Activated naive CD8-positive, alpha-beta T cell treated with anti-CD3 and anti-CD28 coated beads, Interleukin-2, amount 10 ng/mL, durations not matched to agents 7 days and 5 days (primary cell): ENCODE measurements around the gene PDE8B. TPM values are rescaled to one million over a fixed set of nuclear protein-coding genes. Genes with fewer than 3 reads are reported as not detected.

Source experiments
- ATAC-seq: fragments of 150-1000 bp; cut with Tn5 transposase; one replicate; pipeline ENCODE4 v1.10.0; 2021; ENCODE audit warnings: low read depth, moderate library complexity
- POLR2A ChIA-PET: fragments of 350-600 bp; sonication (Branson Sonifier 250); formaldehyde crosslinking; loops from one replicate; lab custom pipeline; 2021; ENCODE audit warnings: antibody characterized with exemption; lab: Charles Lee
- DNase-seq: peaks from one replicate; pipeline ENCODE4 v3.0.0; 2021
- H3K27ac Mint-ChIP-seq: one replicate; pipeline ENCODE4 v1.8.0; 2022; ENCODE audit warnings: mild to moderate bottlenecking, mixed read lengths
- H3K27me3 Mint-ChIP-seq: one replicate; pipeline ENCODE4 v1.8.0; 2022; ENCODE audit warnings: mild to moderate bottlenecking, moderate library complexity, mixed read lengths
- H3K36me3 Mint-ChIP-seq: one replicate; pipeline ENCODE4 v1.8.0; 2021; ENCODE audit warnings: mild to moderate bottlenecking, mixed read lengths
- H3K4me1 Mint-ChIP-seq: one replicate; pipeline ENCODE4 v1.8.0; 2021; ENCODE audit warnings: mixed read lengths
- H3K4me3 Mint-ChIP-seq: one replicate; pipeline ENCODE4 v1.8.0; 2022; ENCODE audit warnings: mild to moderate bottlenecking, moderate library complexity, mixed read lengths
- H3K9me3 Mint-ChIP-seq: one replicate; pipeline ENCODE4 v1.8.0; 2021; ENCODE audit warnings: mixed read lengths
- total RNA-seq, 2 experiments: library from RNA; stranded (reverse); gene quantifications; one replicate each; pipeline ENCODE4 v1.2.3, GENCODE V29; 2021

The PDE8B gene
- total RNA-seq, 2 experiments from 2014 or later: 0.19 to 0.23 TPM

GRCh38 chr5:77258652-77259051 is 48.2 kb downstream of the PDE8B start:
- Mint-ChIP-seq H3K27ac (no peak overlapping the region), H3K4me3 (no peak overlapping the region), H3K27me3 (peaks cover 35% of the 10 kb centered on the region), H3K4me1 (peaks cover 7% of the 10 kb centered on the region), H3K9me3 (no peaks in the 10 kb centered on the region), H3K36me3 (no peaks in the 10 kb centered on the region)
- POLR2A ChIA-PET: no interaction called here
- ATAC-seq: no peak
- no peak for DNase-seq

- no peaks in the 10 kb centered on the region for H3K36me3 Mint-ChIP-seq
- ATAC-seq (no peak), DNase-seq (no peak)
- peaks cover 7% of the 10 kb centered on the region for H3K4me1 Mint-ChIP-seq
- no peak overlapping the region for H3K4me3 Mint-ChIP-seq
- H3K27me3 Mint-ChIP-seq: peaks cover 28% of the 10 kb centered on the region
- no peaks in the 10 kb centered on the region for H3K9me3 Mint-ChIP-seq
- POLR2A ChIA-PET: no interaction called here
- no peak overlapping the region for H3K27ac Mint-ChIP-seq
Observed at GRCh38 chr5:77259476-77259875, 49.0 kb downstream of the PDE8B start.

GRCh38 chr5:77262697-77263096 is 52.2 kb downstream of the PDE8B start:
- Mint-ChIP-seq H3K36me3 (no peaks in the 10 kb centered on the region), H3K27me3 (peaks cover 11% of the 10 kb centered on the region), H3K4me3 (no peak overlapping the region), H3K4me1 (peaks cover 9% of the 10 kb centered on the region), H3K9me3 (no peaks in the 10 kb centered on the region), H3K27ac (no peak overlapping the region)
- ATAC-seq: no peak
- POLR2A ChIA-PET: no interaction called here
- no peak for DNase-seq

GRCh38 chr5:77266291-77266690 is 55.8 kb downstream of the PDE8B start:
- ATAC-seq (no peak), DNase-seq (no peak)
- Mint-ChIP-seq H3K27me3 (peaks cover 11% of the 10 kb centered on the region), H3K36me3 (no peaks in the 10 kb centered on the region), H3K4me1 (peaks cover 5% of the 10 kb centered on the region), H3K27ac (no peak overlapping the region), H3K9me3 (peaks cover 1% of the 10 kb centered on the region), H3K4me3 (no peak overlapping the region)
- POLR2A ChIA-PET: no interaction called here

GRCh38 chr5:77267496-77267895 is 57.0 kb downstream of the PDE8B start:
- Mint-ChIP-seq H3K9me3 (peaks cover 1% of the 10 kb centered on the region), H3K27me3 (peaks cover 13% of the 10 kb centered on the region), H3K4me1 (peaks cover 5% of the 10 kb centered on the region), H3K4me3 (no peak overlapping the region), H3K36me3 (no peaks in the 10 kb centered on the region), H3K27ac (no peak overlapping the region)
- POLR2A ChIA-PET: no interaction called here
- ATAC-seq (no peak), DNase-seq (no peak)

- Mint-ChIP-seq H3K9me3 (peaks cover 1% of the 10 kb centered on the region), H3K27me3 (peaks cover 10% of the 10 kb centered on the region)
- POLR2A ChIA-PET: no interaction called here
Observed at GRCh38 chr5:77272206-77272605, 61.7 kb downstream of the PDE8B start.

GRCh38 chr5:77277759-77278158 is 67.3 kb downstream of the PDE8B start:
- POLR2A ChIA-PET: interaction anchor here (0.6 kb wide), 1 partner anchor 43 kb away, joined by 3 read pairs; no protein-coding TSS in a partner anchor
- no peaks in the 10 kb centered on the region for H3K36me3 Mint-ChIP-seq
- no peaks in the 10 kb centered on the region for H3K9me3 Mint-ChIP-seq
- no peak overlapping the region for H3K4me3 Mint-ChIP-seq
- H3K27ac Mint-ChIP-seq: no peak overlapping the region
- ATAC-seq: no peak
- H3K4me1 Mint-ChIP-seq: peaks cover 14% of the 10 kb centered on the region
- no peaks in the 10 kb centered on the region for H3K27me3 Mint-ChIP-seq
- DNase-seq: no peak

More at GRCh38 chr5:77272206-77272605, 61.7 kb downstream of the PDE8B start:
- ATAC-seq (no peak), DNase-seq (no peak)
- Mint-ChIP-seq H3K4me3 (no peak overlapping the region), H3K27ac (no peak overlapping the region), H3K4me1 (peaks cover 9% of the 10 kb centered on the region), H3K36me3 (no peaks in the 10 kb centered on the region)

- ATAC-seq: no peak
- Mint-ChIP-seq H3K27me3 (peaks cover 4% of the 10 kb centered on the region), H3K4me3 (no peak overlapping the region), H3K36me3 (no peaks in the 10 kb centered on the region), H3K27ac (no peak overlapping the region), H3K4me1 (peaks cover 14% of the 10 kb centered on the region), H3K9me3 (no peaks in the 10 kb centered on the region)
- no peak for DNase-seq
- POLR2A ChIA-PET: no interaction called here
Observed at GRCh38 chr5:77280036-77280435, 69.6 kb downstream of the PDE8B start.

- no peak for DNase-seq
- POLR2A ChIA-PET: no interaction called here
- peaks cover 6% of the 10 kb centered on the region for H3K4me1 Mint-ChIP-seq
- no peak overlapping the region for H3K27ac Mint-ChIP-seq
- ATAC-seq: no peak
- H3K9me3 Mint-ChIP-seq: no peaks in the 10 kb centered on the region
- H3K4me3 Mint-ChIP-seq: no peak overlapping the region
- H3K27me3 Mint-ChIP-seq: peaks cover 18% of the 10 kb centered on the region
- H3K36me3 Mint-ChIP-seq: no peaks in the 10 kb centered on the region
Observed at GRCh38 chr5:77281969-77282336, 71.5 kb downstream of the PDE8B start.

- Mint-ChIP-seq H3K4me1 (peaks cover 2% of the 10 kb centered on the region), H3K36me3 (no peaks in the 10 kb centered on the region), H3K9me3 (no peaks in the 10 kb centered on the region), H3K4me3 (no peak overlapping the region), H3K27me3 (peaks cover 22% of the 10 kb centered on the region), H3K27ac (no peak overlapping the region)
- POLR2A ChIA-PET: no interaction called here
- ATAC-seq: no peak
- DNase-seq: no peak
Observed at GRCh38 chr5:77282337-77283027, 72.0 kb downstream of the PDE8B start.

- POLR2A ChIA-PET: no interaction called here
- DNase-seq (no peak), ATAC-seq (no peak)
- no peak overlapping the region for H3K4me3 Mint-ChIP-seq
- H3K9me3 Mint-ChIP-seq: no peaks in the 10 kb centered on the region
- H3K27ac Mint-ChIP-seq: no peak overlapping the region
- peaks cover 28% of the 10 kb centered on the region for H3K27me3 Mint-ChIP-seq
- H3K4me1 Mint-ChIP-seq: no peaks in the 10 kb centered on the region
- no peaks in the 10 kb centered on the region for H3K36me3 Mint-ChIP-seq
Observed at GRCh38 chr5:77285251-77285841, 74.9 kb downstream of the PDE8B start.

- no peak overlapping the region for H3K27ac Mint-ChIP-seq
- ATAC-seq: no peak
- no peak overlapping the region for H3K4me3 Mint-ChIP-seq
- H3K4me1 Mint-ChIP-seq: no peaks in the 10 kb centered on the region
- H3K9me3 Mint-ChIP-seq: no peaks in the 10 kb centered on the region
- H3K27me3 Mint-ChIP-seq: peaks cover 32% of the 10 kb centered on the region
- H3K36me3 Mint-ChIP-seq: no peaks in the 10 kb centered on the region
- no peak for DNase-seq
- POLR2A ChIA-PET: no interaction called here
Observed at GRCh38 chr5:77292026-77292757, 81.7 kb downstream of the PDE8B start.

- Mint-ChIP-seq H3K27ac (no peak overlapping the region), H3K4me1 (peaks cover 5% of the 10 kb centered on the region), H3K36me3 (no peaks in the 10 kb centered on the region), H3K27me3 (peaks cover 23% of the 10 kb centered on the region), H3K4me3 (no peak overlapping the region), H3K9me3 (no peaks in the 10 kb centered on the region)
- POLR2A ChIA-PET: no interaction called here
- ATAC-seq (no peak), DNase-seq (no peak)
Observed at GRCh38 chr5:77294185-77294584, 83.7 kb downstream of the PDE8B start.
